ENCODE results near the gene BID.

GRCh38 chr22:17710023-17710422 lies 64.2 kb downstream of the BID start:
- no peak for TF ChIP-seq CTCF (IDR thresholded peaks at IDR 0.05)
- no peak for TF ChIP-seq POLR2A (IDR thresholded peaks at IDR 0.05)
